ENCODE measurements around the gene MGLL.

DNA sequence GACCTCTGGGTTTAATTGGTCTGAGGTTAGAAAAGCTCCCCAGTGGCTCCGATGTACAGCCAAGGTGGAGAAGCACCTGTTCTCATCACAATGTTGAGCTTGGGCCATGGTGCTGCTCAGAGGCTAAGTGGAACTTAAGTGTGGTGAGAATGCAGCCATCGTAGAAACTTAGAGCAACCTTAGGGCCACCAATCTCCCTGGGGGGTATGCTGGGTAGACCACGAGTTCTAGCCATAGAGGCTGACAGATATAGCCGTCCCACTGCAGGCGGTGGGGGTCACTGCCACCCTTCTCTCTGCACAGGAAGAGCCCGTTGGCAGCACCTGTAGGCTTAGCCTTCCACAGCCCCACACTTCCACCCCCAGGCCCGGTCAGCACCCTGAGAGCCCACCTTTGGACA lies 38.0 kb downstream of the MGLL start:
- TF ChIP-seq, protein P1, sequence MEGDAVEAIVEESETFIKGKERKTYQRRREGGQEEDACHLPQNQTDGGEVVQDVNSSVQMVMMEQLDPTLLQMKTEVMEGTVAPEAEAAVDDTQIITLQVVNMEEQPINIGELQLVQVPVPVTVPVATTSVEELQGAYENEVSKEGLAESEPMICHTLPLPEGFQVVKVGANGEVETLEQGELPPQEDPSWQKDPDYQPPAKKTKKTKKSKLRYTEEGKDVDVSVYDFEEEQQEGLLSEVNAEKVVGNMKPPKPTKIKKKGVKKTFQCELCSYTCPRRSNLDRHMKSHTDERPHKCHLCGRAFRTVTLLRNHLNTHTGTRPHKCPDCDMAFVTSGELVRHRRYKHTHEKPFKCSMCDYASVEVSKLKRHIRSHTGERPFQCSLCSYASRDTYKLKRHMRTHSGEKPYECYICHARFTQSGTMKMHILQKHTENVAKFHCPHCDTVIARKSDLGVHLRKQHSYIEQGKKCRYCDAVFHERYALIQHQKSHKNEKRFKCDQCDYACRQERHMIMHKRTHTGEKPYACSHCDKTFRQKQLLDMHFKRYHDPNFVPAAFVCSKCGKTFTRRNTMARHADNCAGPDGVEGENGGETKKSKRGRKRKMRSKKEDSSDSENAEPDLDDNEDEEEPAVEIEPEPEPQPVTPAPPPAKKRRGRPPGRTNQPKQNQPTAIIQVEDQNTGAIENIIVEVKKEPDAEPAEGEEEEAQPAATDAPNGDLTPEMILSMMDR (IDR thresholded peaks at IDR 0.05 in 2 of 3, conservative IDR thresholded peaks at IDR 0.05 in 1 of 3; ENCODE audit: borderline replicate concordance in 1 of 3, insufficient read depth in 1 of 3, low read depth in 2 of 3, low read length in 2 of 3) = no peak
- no peak for TF ChIP-seq CEBPB (IDR thresholded peaks at IDR 0.05; ENCODE audit: low read depth)
- no peak for TF ChIP-seq RAD21 (IDR thresholded peaks at IDR 0.05; ENCODE audit: low read depth)
- no peak for TF ChIP-seq SP1 (IDR thresholded peaks at IDR 0.05; ENCODE audit: low read depth)
- no peak for TF ChIP-seq SRF (IDR thresholded peaks at IDR 0.05; ENCODE audit: low read depth)
- TF ChIP-seq EZH2 (IDR thresholded peaks at IDR 0.05) = no peak
- no peak for TF ChIP-seq ELF1 (IDR thresholded peaks at IDR 0.05; ENCODE audit: borderline replicate concordance, low read depth)
- TF ChIP-seq POLR2A (IDR thresholded peaks at IDR 0.05; ENCODE audit: borderline replicate concordance, extremely low read depth, insufficient read depth, insufficient read length) = no peak
- TF ChIP-seq ZNF274 (IDR thresholded peaks at IDR 0.05; ENCODE audit: low read depth, low read length) = no peak
- TF ChIP-seq, protein P2, sequence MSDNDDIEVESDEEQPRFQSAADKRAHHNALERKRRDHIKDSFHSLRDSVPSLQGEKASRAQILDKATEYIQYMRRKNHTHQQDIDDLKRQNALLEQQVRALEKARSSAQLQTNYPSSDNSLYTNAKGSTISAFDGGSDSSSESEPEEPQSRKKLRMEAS (IDR thresholded peaks at IDR 0.05) = no peak
- no peak for TF ChIP-seq POLR2AphosphoS5 (IDR thresholded peaks at IDR 0.05; ENCODE audit: low read depth, low read length)
- TF ChIP-seq, protein P3, sequence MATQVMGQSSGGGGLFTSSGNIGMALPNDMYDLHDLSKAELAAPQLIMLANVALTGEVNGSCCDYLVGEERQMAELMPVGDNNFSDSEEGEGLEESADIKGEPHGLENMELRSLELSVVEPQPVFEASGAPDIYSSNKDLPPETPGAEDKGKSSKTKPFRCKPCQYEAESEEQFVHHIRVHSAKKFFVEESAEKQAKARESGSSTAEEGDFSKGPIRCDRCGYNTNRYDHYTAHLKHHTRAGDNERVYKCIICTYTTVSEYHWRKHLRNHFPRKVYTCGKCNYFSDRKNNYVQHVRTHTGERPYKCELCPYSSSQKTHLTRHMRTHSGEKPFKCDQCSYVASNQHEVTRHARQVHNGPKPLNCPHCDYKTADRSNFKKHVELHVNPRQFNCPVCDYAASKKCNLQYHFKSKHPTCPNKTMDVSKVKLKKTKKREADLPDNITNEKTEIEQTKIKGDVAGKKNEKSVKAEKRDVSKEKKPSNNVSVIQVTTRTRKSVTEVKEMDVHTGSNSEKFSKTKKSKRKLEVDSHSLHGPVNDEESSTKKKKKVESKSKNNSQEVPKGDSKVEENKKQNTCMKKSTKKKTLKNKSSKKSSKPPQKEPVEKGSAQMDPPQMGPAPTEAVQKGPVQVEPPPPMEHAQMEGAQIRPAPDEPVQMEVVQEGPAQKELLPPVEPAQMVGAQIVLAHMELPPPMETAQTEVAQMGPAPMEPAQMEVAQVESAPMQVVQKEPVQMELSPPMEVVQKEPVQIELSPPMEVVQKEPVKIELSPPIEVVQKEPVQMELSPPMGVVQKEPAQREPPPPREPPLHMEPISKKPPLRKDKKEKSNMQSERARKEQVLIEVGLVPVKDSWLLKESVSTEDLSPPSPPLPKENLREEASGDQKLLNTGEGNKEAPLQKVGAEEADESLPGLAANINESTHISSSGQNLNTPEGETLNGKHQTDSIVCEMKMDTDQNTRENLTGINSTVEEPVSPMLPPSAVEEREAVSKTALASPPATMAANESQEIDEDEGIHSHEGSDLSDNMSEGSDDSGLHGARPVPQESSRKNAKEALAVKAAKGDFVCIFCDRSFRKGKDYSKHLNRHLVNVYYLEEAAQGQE (IDR thresholded peaks at IDR 0.05; ENCODE audit: low read depth) = no peak
- no peak for TF ChIP-seq YY1 (IDR thresholded peaks at IDR 0.05; ENCODE audit: extremely low read depth, insufficient replicate concordance, low read depth, low read length)
